GOT3 (cell line): Measurements from ENCODE around the gene HOXC6.

Experiments used
- DNase-seq: peaks from one replicate; lab custom pipeline; 2025; ENCODE audit warnings: mixed read lengths; lab: John Stamatoyannopoulos, UW

Gene HOXC6

GRCh38 chr12:54028314-54029201, at the start of gene HOXC6:
Gene HOXC6, plus strand, starts transcription at chr12:54028440. Its CDS starts 82 bp downstream, at chr12:54028522.
- no peak for DNase-seq

DNA sequence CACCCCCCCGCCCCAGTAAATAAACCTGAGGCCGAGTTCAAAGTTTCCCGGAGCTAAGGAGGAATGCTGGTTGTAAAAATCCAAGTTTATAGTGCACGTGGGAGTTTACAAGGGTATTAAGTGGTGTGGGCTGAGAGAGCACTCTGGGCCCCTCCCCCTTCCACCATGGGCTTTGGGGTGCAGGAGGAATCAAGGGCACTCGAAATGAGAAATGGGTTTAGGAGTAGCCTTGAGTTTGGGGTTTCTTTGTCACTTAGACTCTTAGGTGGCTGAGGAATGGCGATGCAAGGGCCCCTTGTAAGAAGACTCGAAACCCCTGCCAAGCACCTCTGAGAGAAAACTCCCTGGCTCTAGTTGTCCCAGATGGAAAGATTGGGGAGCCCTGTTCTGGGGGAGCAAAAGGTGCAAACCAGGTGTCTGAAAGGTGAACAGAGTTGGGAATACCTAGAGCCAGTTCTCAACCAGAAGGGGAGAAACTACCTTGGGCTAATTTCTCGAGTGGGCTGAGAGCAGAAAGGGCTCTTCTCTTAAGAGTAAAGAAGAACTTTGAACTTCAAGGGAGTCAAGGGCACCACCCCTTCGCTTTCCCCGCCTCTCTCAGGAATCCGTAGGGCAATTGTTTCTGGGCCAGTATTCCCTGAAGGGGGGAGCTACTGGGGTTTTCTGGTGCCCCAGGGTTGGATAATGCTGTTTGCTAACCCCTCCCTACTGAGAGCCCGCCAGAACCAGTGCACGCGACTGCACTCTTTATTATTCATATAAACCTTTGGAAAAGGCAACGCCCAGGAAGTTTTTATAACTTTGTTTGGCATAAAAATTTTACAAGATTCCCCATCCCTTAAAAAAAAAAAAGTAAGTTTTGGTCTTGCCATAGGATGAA, 49.5 kb upstream of the HOXC6 start:
- DNase-seq, result no peak

- DNase-seq, result no peak
Measured at GRCh38 chr12:53980104-53980801, 48.0 kb upstream of the HOXC6 start.

DNA sequence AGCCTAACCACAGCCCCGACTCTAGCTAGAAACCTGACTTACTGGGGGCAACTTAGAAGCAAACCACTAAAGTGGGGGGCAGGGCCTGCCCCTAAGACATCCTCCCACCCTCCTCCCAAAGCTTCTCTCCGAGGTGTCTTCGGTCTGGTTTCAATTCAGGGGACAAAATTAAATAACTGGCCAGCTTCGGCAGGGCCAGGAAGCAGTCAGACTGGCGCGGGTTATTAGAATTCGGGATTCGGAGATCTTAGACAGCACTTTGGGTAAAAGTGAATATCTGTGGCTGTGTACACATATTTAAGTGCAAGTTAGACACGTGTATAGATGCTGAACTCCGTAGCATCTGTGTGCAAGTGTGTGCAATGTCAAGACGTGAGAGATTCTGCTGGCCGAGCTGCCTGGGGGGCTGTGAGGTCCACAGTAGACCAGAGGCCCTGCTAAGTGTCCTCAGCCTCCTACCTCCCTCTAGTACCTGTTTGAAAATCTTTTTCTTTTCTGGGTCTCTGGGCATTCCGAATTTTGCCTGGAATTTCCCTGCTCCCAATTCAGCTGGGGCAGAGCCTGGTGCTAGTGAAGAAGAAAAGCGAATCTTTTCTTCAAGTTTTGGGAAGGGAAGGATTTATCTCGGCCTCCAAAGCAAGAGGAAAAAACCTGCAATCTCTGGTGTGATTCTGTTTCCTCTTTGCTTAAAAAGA, 47.3 kb upstream of the HOXC6 start:
- no peak for DNase-seq

GRCh38 chr12:53981634-53982565, 46.3 kb upstream of the HOXC6 start:
- DNase-seq, result no peak

DNA sequence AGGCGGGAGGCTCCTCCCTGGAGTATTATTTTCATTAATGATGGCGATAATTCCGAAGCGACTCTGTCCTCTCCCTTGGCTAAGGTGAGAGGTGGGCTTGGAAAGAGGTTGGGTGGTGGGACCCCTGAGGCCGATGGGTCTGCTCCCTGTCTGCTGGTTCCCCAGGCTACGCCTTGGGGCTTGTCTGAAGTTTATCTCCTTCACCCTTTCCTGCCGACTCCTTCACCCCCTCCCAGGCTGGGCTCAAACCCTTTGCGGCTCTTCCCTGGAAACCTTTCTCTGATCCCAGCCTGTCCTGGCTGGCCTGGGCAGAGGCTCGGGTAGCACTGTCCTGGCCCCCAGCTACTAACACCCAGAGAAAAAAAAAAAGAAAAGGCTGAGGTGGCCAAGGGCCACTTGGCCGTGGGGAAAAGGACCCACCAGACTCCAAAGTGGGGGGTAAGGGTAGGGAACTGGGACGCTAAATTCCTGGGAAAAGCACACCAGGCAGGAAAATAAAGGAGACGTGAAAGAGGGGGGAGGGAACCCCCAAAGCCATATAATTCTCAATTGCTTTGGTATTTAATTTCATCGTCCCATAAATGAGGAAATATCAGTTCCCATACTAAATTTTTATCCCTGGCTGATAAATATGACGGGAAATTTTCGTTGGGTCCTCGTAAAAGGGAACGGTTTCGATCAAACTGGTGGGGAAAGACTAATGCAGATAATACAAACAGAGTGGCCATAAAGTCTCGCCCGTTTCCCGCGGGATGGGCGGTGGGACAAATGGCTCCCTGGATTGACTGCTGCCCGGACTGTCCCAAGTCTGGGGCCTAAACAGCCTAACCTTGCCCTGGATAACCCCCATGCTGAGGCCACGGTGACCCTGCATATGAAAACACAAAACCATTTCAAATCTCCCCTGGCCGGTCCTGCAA, 45.3 kb upstream of the HOXC6 start:
- no peak for DNase-seq

DNA sequence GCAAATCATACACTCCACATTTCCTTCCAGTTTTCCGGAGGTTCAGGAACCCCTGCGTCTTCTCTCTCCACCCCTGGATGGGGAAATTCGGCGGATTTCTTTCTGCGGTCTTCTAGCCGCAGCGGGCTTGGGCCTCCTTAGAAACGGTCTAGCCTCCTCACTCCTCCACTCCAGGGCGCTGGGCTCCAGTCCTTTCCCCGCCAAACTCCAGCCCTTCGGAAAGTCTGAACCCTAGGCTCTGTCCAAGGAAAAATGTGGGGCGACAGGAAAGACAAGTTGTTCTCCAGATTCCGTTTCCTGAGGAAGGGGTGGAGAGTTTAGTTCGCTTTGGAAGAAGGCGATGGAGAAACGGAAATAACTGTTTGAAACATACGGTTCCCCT, 44.7 kb upstream of the HOXC6 start:
- no peak for DNase-seq

DNA sequence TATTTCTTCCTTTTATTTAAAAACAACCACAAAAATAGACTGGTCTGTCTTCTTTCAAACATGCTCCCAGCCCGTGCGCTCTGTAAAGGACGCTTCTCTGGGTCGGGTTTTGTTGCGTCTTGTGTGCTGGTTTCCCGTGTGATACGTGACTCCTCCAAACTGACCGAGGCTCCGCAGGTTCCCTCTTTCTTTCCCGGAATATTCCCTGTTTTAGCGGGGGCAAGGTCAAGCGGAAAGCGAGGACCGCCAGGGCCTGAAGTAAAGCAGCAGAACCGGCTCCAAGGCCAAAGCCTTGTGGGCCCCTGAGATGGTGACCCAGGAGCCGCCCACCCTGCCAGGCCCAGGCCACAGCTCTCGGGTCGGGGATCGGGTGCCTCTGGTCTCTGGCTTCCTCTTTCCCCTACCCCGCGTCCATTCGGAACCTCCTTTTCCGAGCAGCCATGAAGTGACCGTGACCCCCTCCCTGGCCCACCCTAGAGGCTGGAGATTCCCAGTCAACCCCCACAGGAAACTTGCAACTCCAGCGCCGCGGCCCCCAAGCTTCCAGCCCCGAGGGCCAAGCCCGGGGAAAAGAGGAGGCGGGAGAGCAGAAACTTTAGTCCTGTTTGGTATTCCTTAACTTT, 44.2 kb upstream of the HOXC6 start:
- no peak for DNase-seq

- DNase-seq, result peak; percentile 40
Measured at GRCh38 chr12:53984901-53985691, 43.1 kb upstream of the HOXC6 start, which contains the start of gene HOXC10. Gene HOXC10, plus strand, starts transcription at chr12:53985146. Its CDS starts 114 bp downstream, at chr12:53985260.

- no peak for DNase-seq
Measured at GRCh38 chr12:53985692-53985993, 42.6 kb upstream of the HOXC6 start.

GRCh38 chr12:53985994-53986685, 42.1 kb upstream of the HOXC6 start:
- DNase-seq, result no peak

GRCh38 chr12:53986686-53987483, 41.4 kb upstream of the HOXC6 start:
- DNase-seq, result no peak

DNA sequence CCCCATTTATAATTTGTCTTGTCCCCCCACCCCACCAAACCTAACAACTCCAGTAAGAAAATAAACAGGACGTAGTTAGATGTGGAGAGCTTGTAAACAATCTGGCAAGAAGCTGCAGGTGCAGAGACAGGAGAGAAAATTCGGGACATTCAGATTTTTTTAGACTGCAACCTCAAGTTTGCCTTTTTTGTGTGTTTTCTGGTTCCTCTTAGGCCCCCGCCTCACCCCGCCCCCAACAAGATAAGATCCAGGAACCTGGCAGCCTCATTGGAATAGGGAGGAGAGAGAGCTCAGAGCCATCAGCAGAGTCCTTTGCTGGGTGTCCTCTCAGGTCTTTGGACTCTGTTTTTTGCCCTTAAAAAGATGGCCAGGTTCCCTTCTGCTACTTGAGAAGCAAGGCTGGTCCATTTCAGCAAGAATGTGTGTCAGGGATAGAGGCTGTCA, 40.4 kb upstream of the HOXC6 start:
- DNase-seq, result no peak

- DNase-seq, result no peak
Measured at GRCh38 chr12:53988541-53989226, 39.6 kb upstream of the HOXC6 start.

DNA sequence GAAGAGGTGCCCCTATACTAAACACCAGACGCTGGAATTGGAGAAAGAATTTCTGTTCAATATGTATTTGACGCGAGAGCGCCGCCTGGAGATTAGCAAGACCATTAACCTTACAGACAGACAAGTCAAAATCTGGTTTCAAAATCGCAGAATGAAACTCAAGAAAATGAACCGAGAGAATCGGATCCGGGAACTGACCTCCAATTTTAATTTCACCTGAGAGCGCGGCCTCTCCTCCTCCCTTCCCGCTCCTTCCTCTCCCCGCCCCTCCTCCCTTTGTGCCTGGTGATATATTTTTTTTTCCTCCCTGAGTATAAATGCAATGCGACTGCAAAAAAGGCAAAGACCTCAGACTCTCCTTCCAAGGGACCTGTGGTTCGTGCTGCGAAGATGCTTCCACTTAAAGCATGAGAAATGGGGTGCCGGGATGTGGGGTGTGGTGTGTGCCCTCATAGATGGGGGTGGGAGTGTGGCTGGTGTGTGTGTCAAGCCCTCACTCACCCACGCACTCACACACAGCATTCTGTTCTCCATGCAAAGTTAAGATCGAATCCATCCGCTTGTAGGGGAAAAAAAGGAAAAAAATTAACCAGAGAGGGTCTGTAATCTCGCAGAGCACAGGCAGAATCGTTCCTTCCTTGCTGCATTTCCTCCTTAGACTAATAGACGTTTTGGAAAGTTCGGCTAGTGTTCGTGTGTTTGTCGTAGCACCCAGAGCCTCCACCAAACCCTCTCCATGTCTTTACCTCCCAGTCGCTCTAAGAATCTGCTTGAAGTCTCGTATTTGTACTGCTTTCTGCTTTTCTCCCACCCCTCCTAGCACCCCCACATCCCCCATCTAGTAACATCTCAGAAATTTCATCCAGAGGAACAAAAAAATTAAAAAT, 38.8 kb upstream of the HOXC6 start:
- no peak for DNase-seq
